GM10266 (cell line): ENCODE measurements around the gene LRRC31.

ENCODE experiments used
- DNase-seq: peaks from one replicate; pipeline ENCODE4 v3.0.0; 2012; ENCODE audit errors: extremely low spot score
- CTCF ChIP-seq: IDR thresholded peaks from 2 replicates; pipeline ENCODE4 v1.5.1; 2012; ENCODE audit warnings: mild to moderate bottlenecking, low read depth; ENCODE audit not compliant: control insufficient read depth, insufficient read depth; ENCODE audit errors: missing control alignments

LRRC31 gene

GRCh38 chr3:169836078-169836941, 33.4 kb downstream of the LRRC31 start:
- no peak for TF ChIP-seq CTCF
- DNase-seq = peak; percentile 76

DNA sequence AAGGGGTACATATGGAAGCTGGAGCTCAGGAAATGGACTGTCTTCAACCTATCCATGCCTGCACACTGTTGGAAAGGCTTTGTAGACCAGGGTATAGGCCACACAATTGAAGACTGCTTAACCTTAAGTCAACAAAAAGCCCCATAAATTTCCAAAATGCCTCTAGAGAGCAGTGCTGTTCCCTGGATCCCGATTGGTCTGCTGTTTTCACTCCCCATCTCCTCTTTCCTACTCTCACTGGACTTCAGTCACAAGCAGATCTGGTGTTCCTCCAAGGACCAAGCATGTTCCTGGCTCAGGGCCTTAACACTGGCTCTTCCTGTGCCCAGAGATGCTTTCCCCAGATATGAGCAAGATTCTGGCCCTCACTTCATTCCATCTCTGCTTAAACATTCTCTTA, 34.2 kb downstream of the LRRC31 start:
- no peak for DNase-seq
- TF ChIP-seq CTCF = no peak

DNA sequence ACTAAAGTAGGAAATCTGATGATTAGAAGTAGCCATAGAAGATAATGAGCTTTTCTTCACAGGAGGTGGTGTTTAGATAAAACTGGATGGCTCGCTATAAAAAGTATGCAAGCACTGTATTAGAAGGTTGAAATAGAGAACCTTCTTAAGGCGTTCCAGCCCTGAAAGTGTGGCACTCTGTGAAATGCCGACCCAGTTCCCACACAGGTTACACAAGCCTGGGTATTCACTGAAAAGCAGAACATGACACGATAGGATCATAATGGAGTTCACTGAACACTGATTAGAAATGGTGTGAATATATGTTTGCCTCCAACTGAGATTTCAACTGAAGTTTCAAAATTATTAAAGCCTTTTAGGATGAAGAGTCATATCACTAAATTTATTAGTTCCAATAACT, 42.0 kb downstream of the LRRC31 start:
- DNase-seq = no peak
- TF ChIP-seq CTCF = no peak

- no peak for TF ChIP-seq CTCF
- DNase-seq = no peak
Observed at GRCh38 chr3:169825316-169825715, 44.4 kb downstream of the LRRC31 start.

- no peak for TF ChIP-seq CTCF
- no peak for DNase-seq
Observed at GRCh38 chr3:169822983-169823382, 46.8 kb downstream of the LRRC31 start.

GRCh38 chr3:169822540-169822939, 47.2 kb downstream of the LRRC31 start:
- no peak for DNase-seq
- no peak for TF ChIP-seq CTCF

DNA sequence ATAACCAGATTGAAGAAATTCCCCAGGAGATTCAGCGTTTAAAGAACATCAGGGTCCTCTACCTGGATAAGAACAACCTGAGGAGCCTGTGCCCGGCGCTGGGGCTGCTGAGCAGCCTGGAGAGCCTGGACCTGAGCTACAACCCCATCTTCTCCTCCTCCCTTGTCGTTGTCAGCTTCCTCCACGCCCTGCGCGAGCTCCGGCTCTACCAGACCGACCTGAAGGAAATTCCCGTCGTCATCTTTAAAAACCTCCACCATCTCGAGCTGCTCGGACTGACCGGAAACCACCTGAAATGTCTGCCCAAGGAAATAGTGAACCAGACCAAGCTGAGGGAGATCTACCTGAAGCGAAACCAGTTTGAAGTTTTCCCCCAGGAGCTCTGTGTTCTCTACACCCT, 47.6 kb downstream of the LRRC31 start:
- no peak for DNase-seq
- no peak for TF ChIP-seq CTCF
